OCI-LY1 (cell line): ENCODE results near the gene PGAM2.
A peak's percentile ranks its signal among the peaks of the same experiment; 100 is the strongest.

Experiments used
- H2AFZ ChIP-seq: fragments of 200-600 bp; sonication (generic), shearing (Covaris generic); 2 replicates; pipeline ENCODE4 v1.6.0; 2014; ENCODE audit warnings: antibody characterized with exemption, mild to moderate bottlenecking, low read length
- H3F3A ChIP-seq: fragments of 200-600 bp; sonication (generic), shearing (Covaris generic); 2 replicates; pipeline ENCODE4 v1.6.0; 2014; ENCODE audit warnings: mild to moderate bottlenecking, antibody characterized with exemption, low read length, moderate library complexity; ENCODE audit not compliant: insufficient read depth
- H3K27ac ChIP-seq: fragments of 200-600 bp; sonication (generic); 2 replicates; pipeline ENCODE4 v1.5.1; 2014; ENCODE audit warnings: low read length, mixed run types, mild to moderate bottlenecking, low read depth; ENCODE audit not compliant: poor library complexity, severe bottlenecking
- H3K27me3 ChIP-seq: fragments of 200-600 bp; sonication (generic); 2 replicates; pipeline ENCODE4 v1.6.0; 2014; ENCODE audit warnings: antibody characterized with exemption, mild to moderate bottlenecking, low read length, moderate library complexity; ENCODE audit not compliant: insufficient read depth
- H3K36me3 ChIP-seq: fragments of 200-600 bp; sonication (generic); 2 replicates; pipeline ENCODE4 v1.6.1; 2014; ENCODE audit warnings: mild to moderate bottlenecking, antibody characterized with exemption, low read length, moderate library complexity, mixed read lengths; ENCODE audit not compliant: insufficient read depth
- H3K4me1 ChIP-seq: fragments of 200-600 bp; sonication (generic); 2 replicates; pipeline ENCODE4 v1.5.1; 2014; ENCODE audit warnings: mild to moderate bottlenecking, low read length, moderate library complexity; ENCODE audit not compliant: insufficient read depth, severe bottlenecking
- H3K4me2 ChIP-seq: fragments of 200-600 bp; sonication (generic), shearing (Covaris generic); 2 replicates; pipeline ENCODE4 v1.6.1; 2014; ENCODE audit warnings: low read length
- H3K4me3 ChIP-seq: fragments of 200-600 bp; sonication (generic); 2 replicates; pipeline ENCODE4 v1.5.1; 2014; ENCODE audit warnings: low read length, low read depth, mild to moderate bottlenecking, mixed read lengths; ENCODE audit not compliant: poor library complexity, severe bottlenecking
- H3K79me2 ChIP-seq: fragments of 200-600 bp; shearing (Covaris generic); 2 replicates; pipeline ENCODE4 v1.6.1; 2016; ENCODE audit warnings: mixed run types, low read length, mixed read lengths; ENCODE audit not compliant: insufficient read depth
- H3K9ac ChIP-seq: fragments of 200-600 bp; sonication (generic), shearing (Covaris generic); 2 replicates; pipeline ENCODE4 v1.6.1; 2014; ENCODE audit warnings: mild to moderate bottlenecking, low read length, mixed read lengths
- H3K9me2 ChIP-seq: fragments of 200-600 bp; sonication (generic), shearing (Covaris generic); 2 replicates; pipeline ENCODE4 v1.6.1; 2014; ENCODE audit warnings: low read depth, mild to moderate bottlenecking, low read length, mixed read lengths
- H3K9me3 ChIP-seq: fragments of 200-600 bp; shearing (Covaris generic); 2 replicates; pipeline ENCODE4 v1.6.1; 2014; ENCODE audit warnings: low read length, mixed read lengths
- H4K20me1 ChIP-seq: fragments of 200-600 bp; sonication (generic), shearing (Covaris generic); 2 replicates; pipeline ENCODE4 v1.6.0; 2016; ENCODE audit warnings: mild to moderate bottlenecking, low read length; ENCODE audit not compliant: insufficient read depth
- CTCF ChIP-seq: fragments of 200-600 bp; sonication (generic), shearing (Covaris generic); IDR thresholded peaks from 2 replicates; pipeline ENCODE4 v1.5.1; 2017; ENCODE audit warnings: mild to moderate bottlenecking, antibody characterized with exemption, low read length, moderate library complexity, mixed read lengths
- EZH2 ChIP-seq: fragments of 200-600 bp; sonication (generic), shearing (Covaris generic); IDR thresholded peaks from 2 replicates; pipeline ENCODE4 v1.8.0; 2017; ENCODE audit warnings: borderline replicate concordance, mixed run types, mild to moderate bottlenecking, antibody characterized with exemption, low read length, moderate library complexity, mixed read lengths

PGAM2 gene

DNA sequence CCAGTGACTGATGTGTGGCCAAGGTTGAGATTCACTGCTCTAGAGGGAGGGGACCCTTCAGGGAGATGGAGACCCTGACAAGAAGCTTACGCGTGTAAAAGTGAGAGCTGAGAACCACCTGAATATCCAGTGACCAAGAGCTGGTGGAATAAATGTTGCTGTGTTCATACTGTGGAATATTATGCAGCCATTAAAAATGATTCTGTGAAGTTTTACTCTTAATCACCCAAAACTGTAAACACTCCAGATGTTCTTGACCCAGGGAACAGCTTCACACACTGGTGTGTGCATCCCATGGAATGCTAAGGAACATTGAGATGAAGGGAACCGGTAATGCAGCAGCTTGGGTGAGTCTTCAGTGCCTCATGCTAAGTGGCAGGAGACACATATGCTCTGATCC is 21.3 kb upstream of the PGAM2 start:
- H3K4me2 ChIP-seq: no peak overlapping the region

GRCh38 chr7:44085546-44085945 is 20.2 kb upstream of the PGAM2 start:
- Histone ChIP-seq H3K4me1 (peaks cover 56% of the 10 kb centered on the region), H3K79me2 (no peaks in the 10 kb centered on the region), H3K9ac (no peak overlapping the region), H3K9me3 (no peaks in the 10 kb centered on the region), H4K20me1 (no peaks in the 10 kb centered on the region), H2AFZ (no peak overlapping the region), H3K27me3 (no peaks in the 10 kb centered on the region), H3K4me2 (no peak overlapping the region), H3K36me3 (peaks cover 11% of the 10 kb centered on the region; the same call in 1 of the 2 replicates), H3F3A (peaks cover 17% of the 10 kb centered on the region), H3K27ac (peak overlapping the region; percentile 84), H3K4me3 (no peak overlapping the region), H3K9me2 (no peaks in the 10 kb centered on the region)
- TF ChIP-seq EZH2 (no peak), CTCF (peak; percentile 71)

More for the DNA sequence above, 21.3 kb upstream of the PGAM2 start:
- no peaks in the 10 kb centered on the region for H3K79me2 ChIP-seq
- TF ChIP-seq CTCF: no peak
- no peak for TF ChIP-seq EZH2
- H2AFZ ChIP-seq: no peak overlapping the region
- no peak overlapping the region for H3K9ac ChIP-seq
- no peaks in the 10 kb centered on the region for H4K20me1 ChIP-seq
- H3F3A ChIP-seq: peaks cover 17% of the 10 kb centered on the region
- peaks cover 4% of the 10 kb centered on the region; the same call in 1 of the 2 replicates for H3K36me3 ChIP-seq
- H3K4me3 ChIP-seq: no peak overlapping the region
- no peaks in the 10 kb centered on the region for H3K9me3 ChIP-seq
- H3K9me2 ChIP-seq: no peaks in the 10 kb centered on the region
- H3K27me3 ChIP-seq: no peaks in the 10 kb centered on the region
- H3K27ac ChIP-seq: peak overlapping the region; percentile 72
- peaks cover 46% of the 10 kb centered on the region for H3K4me1 ChIP-seq

DNA sequence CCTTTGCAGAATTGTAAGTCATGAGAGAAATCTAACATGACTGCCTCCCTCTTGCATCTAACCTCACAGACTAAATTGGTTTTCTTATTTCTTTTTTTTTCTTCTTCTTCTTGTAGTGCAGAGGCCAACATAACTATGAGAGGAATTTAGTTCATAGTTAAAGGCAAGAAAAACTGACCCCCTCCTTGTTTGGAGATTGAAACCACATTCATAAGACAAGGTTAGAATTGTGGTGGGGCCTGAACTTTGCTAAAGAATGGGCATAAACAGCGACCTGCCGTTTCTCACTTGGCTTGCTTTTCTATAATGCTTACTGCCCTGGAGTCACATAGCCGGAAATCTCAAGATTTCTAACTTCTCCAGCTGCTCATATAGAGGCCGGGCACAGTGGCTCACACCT is 19.3 kb upstream of the PGAM2 start:
- peaks cover 65% of the 10 kb centered on the region for H3K4me1 ChIP-seq
- H3K27me3 ChIP-seq: no peaks in the 10 kb centered on the region
- no peak overlapping the region; the same call in 1 of the 2 replicates for H3K9ac ChIP-seq
- TF ChIP-seq CTCF (no peak), EZH2 (no peak)
- no peak overlapping the region for H2AFZ ChIP-seq
- H3K4me3 ChIP-seq: no peak overlapping the region
- no peaks in the 10 kb centered on the region for H3K9me3 ChIP-seq
- peaks cover 17% of the 10 kb centered on the region for H3F3A ChIP-seq
- H3K79me2 ChIP-seq: no peaks in the 10 kb centered on the region
- H3K9me2 ChIP-seq: no peaks in the 10 kb centered on the region
- H3K36me3 ChIP-seq: peaks cover 20% of the 10 kb centered on the region
- peak overlapping the region; percentile 84 for H3K27ac ChIP-seq
- no peaks in the 10 kb centered on the region for H4K20me1 ChIP-seq
- H3K4me2 ChIP-seq: no peak overlapping the region
